DMS 273 treated with DMSO at 0.1 percent for 48 hours (cell line): ENCODE measurements around the gene EIF2B4.
A peak's percentile ranks its signal among the peaks of the same experiment; 100 is the strongest.
"Not testable (repeated sequence)": the region's sequence is repeated elsewhere in the genome, so short reads cannot be mapped to it uniquely, and the experiment has no call there.

Experiments
- DNase-seq: peaks from one replicate; lab custom pipeline; 2025; lab: John Stamatoyannopoulos, UW

The EIF2B4 gene

DNA sequence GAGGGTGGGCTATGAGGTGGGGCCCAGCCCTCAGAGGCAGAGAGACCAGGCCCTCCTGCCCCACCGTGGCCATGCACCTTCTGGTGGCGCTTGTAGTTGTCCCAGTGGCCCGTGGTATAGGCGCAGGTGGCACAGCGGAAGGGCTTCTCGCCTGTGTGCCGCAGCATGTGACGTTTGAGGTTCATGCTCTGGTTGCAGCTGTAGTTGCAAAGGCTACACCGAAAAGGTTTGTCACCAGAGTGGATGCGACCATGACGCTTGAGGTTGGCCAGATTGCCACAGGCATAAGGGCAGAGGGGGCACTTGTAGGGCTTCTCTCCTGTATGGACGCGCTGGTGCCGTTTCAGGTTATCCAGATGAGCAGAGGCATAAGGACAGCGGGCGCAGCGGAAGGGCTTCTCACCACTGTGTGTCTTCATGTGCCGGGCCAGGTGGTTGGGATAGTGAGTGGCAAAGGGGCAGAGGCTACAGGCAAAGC, 7.5 kb upstream of the EIF2B4 start:
- no peak for DNase-seq

DNA sequence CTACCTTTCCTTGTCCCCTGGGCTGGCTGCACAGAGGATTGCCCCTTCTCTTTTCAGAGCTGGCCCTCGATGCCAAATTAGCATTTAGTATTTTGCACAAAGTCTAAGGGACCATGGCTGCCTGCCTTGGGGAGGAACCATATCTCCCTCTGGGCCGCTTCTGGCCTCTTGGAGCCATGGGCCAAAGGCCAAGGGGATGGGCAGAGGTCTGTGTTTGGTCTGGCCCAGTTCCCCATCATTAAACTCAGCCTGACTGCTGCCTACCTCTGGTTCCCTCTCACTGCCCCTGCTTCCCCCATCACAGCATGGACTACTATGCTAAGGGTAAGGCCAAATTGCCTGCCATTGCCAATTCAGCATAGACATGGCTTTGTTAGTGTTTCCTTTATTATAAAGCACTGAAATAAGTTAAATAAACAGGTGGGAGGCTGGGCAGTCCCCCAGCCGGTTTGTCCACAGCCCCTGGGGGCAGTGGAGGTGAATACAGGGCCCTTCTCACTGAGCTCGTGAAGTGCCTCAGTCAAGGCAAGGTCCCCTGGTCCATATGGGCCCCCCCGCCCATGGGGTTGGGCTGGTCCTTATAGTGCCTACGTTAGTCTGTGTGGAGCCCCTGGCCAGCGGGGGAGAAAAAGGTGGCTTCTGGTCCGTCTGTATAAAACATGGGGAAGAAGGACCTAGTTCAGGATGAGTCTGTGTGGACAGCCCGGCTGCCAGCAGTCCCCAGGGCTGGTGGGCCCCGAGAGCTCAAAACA, 6.9 kb upstream of the EIF2B4 start:
- DNase-seq: no peak

DNA sequence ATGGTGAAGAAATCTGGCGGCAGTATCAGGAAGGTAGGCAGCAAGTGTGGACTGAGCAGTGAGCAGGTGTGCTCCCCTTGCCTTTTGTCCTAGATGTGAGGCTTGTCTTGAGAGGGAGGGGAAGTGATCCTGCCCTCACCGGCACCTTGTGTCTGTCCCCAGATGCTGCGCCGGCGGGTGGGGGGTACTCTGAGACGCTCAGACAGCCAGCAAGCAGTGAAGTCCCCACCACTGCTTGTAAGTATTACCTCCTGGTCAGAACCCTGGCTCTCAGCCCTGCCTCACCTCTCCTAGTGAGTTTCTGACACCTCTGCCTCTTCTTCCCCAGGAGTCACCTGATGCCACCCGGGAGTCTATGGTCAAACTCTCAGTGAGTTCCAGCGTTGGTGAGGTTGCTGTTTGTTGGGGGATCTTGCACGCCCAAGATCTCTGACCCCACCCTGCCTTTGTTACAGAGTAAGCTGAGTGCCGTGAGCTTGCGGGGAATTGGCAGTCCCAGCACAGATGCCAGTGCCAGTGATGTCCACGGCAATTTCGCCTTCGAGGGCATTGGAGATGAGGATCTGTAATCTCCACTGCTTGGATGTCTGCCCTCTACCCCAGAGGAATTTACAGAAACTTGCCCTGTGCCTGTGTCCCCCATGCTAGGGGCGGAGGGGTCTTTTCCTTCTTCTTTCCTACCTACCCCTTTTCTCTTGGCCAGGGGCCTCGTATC, 6.2 kb upstream of the EIF2B4 start:
- no peak for DNase-seq

DNA sequence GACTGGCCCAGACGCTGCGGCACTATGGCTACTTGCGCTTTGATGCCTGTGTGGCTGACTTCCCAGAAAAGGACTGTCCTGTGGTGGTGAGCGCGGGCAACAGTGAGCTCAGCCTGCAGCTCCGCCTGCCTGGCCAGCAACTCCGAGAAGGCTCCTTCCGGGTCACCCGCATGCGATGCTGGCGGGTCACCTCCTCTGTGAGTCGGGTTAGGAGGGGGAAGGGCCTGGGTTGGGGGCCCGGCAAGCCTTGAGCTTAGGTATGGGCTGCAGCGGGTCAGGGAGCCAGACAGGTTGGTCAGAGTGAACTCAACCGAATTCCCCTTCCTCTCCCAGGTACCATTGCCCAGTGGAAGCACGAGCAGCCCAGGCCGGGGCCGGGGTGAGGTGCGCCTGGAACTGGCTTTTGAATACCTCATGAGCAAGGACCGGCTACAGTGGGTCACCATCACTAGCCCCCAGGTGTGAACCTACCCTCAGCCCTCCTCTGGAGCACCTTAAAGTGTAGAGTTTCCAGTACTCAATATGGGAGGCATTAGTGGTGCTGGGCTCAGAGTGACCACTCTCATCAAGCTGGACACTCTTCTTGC, 5.5 kb upstream of the EIF2B4 start:
- no peak for DNase-seq

DNA sequence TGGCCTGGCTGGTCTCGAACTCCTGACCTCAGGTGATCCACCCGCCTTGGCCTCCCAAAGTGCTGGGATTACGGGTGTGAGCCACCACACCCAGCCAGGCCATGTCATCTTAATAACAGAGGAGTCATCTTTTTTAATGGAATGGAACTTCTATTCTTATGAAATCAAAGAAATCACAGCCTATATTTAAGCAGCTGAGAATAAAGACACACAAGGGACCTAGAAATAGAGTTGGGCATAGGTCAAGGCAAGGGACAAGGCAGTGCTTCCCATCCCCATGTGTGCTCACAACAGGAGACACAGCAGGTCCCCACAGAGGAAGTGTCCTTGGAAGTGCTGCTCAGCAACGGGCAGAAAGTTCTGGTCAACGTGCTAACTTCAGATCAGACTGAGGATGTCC, 3.4 kb upstream of the EIF2B4 start:
- DNase-seq: no peak

GRCh38 chr2:27372937-27373336, 2.8 kb upstream of the EIF2B4 start:
- no peak for DNase-seq

DNA sequence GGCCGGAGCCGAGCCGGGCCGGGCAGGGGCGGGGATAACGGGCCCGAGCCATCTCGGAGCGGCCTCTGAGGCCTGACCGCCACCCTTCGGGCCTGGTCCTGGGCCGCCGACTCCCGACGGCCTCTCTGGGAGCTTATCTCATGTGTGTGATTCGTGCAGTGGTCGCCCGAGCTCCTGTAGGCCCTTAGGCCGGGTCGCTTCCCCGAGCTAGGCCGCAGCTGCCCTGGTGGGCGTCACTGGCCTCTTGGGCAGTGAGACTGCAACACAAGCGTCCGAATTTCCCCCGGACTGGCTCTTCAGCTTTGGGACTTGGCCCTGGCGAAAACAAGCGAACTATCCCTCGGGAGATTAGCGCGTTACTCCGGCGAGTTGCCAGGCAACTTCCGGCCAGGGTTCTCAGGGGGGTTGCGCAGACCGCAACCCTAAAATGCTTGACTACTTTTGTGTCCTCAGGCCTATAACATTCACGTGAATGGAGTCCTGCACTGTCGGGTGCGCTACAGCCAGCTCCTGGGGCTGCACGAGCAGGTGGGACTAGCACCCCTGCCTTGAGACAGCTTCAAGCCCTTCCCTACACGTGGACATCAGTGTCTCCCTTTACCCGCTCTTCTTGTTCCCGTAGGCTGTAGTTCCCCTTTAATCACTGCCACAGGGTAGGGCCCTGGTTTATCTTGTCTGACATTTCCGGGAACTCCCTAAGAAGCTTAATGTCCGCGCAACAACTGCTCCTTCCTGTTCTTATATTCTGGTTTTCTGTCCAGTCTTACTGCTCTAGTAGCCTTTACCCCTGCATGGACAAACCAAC, 880 bp upstream of the EIF2B4 start:
- no peak for DNase-seq

DNA sequence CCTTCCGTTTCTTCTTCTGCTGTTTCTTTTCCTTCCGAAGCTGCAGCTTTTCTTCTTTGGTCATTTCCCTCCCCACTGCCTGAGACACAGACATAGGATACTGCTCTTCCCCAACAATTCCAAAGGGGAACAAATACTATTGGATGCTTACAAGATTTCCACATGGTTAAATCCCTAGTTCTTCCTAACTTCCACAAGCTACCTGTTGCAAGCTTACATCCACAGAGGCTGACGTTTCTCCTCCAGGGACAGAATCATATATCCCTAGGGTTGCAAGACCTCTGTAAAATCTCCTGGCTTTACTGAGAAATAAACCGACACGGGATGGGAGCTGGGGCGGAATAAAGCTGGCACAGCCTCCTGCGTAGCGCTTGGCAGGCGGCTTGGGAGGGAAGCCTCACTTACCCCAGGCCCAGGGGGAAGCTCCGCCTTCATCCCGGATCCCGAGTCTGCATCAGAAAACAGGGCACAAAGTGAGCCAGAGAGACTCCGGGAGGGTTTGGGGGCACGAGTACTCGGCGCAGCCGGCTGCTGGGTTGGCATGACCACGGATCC, 590 bp downstream of the EIF2B4 start:
- DNase-seq: peak; percentile 34

- no peak for DNase-seq
These were observed 6.2 kb downstream of the EIF2B4 start for GRCh38 chr2:27363933-27364332.

- no peak for DNase-seq
These were observed 7.3 kb downstream of the EIF2B4 start for GRCh38 chr2:27362678-27363420.

DNA sequence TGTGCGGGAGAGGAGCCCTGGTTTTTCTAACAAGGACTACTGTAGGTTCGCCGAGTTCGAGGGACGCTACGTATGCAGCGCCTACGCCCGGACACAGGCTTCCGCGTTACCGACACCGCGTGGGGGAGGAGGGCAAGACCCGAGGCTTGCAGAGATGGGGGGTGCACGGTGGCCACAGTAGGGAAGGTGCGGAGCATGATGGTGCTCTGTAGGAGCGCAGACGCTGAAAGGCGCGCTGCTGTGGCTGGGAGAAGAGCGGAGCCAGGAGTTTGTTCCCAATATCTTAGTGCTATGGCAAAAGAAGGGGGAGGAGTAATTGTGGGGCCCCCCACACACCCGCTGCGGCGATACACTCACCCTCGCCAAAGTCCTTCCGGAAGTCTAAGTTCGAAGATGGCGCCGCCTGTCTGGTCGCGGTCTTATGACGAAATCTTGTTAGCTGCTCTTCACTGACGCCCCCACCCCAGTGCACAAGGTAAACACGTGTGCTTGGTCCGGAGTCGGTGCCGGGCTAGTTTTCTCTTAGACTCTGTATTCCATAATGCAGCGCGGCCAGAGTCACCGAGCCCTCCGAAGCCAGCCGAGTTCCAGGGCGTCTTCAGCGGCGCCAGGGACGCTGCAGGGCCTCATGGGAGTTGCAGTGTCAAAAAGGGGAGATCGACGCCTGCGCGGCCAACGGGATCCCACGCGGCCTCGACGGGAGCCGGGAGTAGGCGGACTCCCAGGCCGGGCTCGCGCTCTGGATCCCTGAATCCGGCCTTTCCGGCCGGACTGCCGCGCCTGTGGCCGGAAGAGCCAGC, 13.6 kb downstream of the EIF2B4 start, which contains the start of gene GTF3C2:
TSS of gene GTF3C2 (minus strand) at position 383 of the 800 bp plus-strand sequence. CDS start 13,210 bp downstream, outside the sequence.
- DNase-seq: peak; percentile 96

- DNase-seq: peak; percentile 19
These were observed 14.1 kb downstream of the EIF2B4 start for GRCh38 chr2:27356056-27356381.

GRCh38 chr2:27354597-27354927, 15.6 kb downstream of the EIF2B4 start:
- DNase-seq: no peak

GRCh38 chr2:27353762-27354596, 16.2 kb downstream of the EIF2B4 start:
- DNase-seq: no peak

GRCh38 chr2:27353386-27353761, 16.8 kb downstream of the EIF2B4 start:
- DNase-seq: not testable (repeated sequence)

- no peak for DNase-seq
These were observed 18.1 kb downstream of the EIF2B4 start for GRCh38 chr2:27351802-27352598.

GRCh38 chr2:27350106-27350693, 19.9 kb downstream of the EIF2B4 start:
- DNase-seq: no peak

DNA sequence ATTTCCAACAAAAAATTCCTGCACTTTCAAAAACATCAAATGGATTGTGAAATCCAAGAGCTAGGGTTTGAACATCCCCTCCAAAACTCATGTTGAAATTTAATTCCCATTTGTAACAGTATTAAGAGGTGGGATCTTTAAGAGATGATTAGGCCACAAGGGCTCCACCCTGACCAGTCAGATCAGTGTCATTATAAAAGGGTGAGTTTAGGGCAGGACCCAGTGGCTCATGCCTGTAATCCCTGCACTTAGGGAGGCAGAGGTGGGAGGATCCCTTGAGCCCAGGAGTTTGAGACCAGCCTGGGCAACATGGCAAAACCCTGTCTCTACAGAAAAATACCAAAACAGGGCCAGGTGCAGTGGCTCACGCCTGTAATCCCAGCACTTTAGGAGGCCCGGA, 22.5 kb downstream of the EIF2B4 start:
- no peak for DNase-seq
